Prostate gland (tissue), 2 donors: Measurements from ENCODE around the gene MOGAT3.

Experiments used
- CTCF ChIP-seq, 4 experiments: fragments of 200-600 bp in 2 of 4; fragments of 450-650 bp in 2 of 4; sonication (generic) in 2 of 4; IDR thresholded peaks; 1 replicate in 3 of 4; 2 replicates in 1 of 4; pipeline ENCODE4 v1.5.1; 2016 to 2019; ENCODE audit warnings: antibody characterized with exemption in 4 of 4, mild to moderate bottlenecking in 2 of 4, moderate library complexity in 2 of 4
- POLR2A ChIP-seq: fragments of 450-650 bp; IDR thresholded peaks from one replicate; pipeline ENCODE4 v1.6.1; 2016; ENCODE audit warnings: antibody characterized with exemption, mild to moderate bottlenecking
- POLR2AphosphoS5 ChIP-seq: sonication (generic); formaldehyde crosslinking; IDR thresholded peaks from one replicate; pipeline ENCODE4 v1.6.1; 2017; ENCODE audit warnings: antibody characterized with exemption

GRCh38 chr7:101222275-101222830 lies 21.5 kb upstream of the MOGAT3 start:
- TF ChIP-seq POLR2A (no peak), CTCF (IDR thresholded peaks at IDR 0.05) (no peak), POLR2AphosphoS5 (no peak)
